ENCODE data around the gene ZNF765. TPM values are rescaled to one million over a fixed set of nuclear protein-coding genes. Genes with fewer than 3 reads are reported as not detected.

The ZNF765 gene
- total RNA-seq, 1 donor = 14.2 TPM

Small RNAs within 50 kb of the gene (small RNA-seq; reads per million reads assigned to genes)
- not detected for gene RPL39P36

Other genes starting within 250 kb of the ZNF765 start
- 6.8 and 7.8 TPM in 2 replicates for gene ZNF347, start 236.1 kb upstream of the ZNF765 start, total RNA-seq
- 0.32 and 0.86 TPM in 2 replicates for gene ZNF665, start 201.8 kb upstream of the ZNF765 start, total RNA-seq
- gene ZNF677, start 140.3 kb upstream of the ZNF765 start, total RNA-seq = 9.3 and 16.4 TPM in 2 replicates
- under 0.01 TPM in 1 of 2 replicates, not detected in the other for gene VN1R2, start 136.9 kb upstream of the ZNF765 start, total RNA-seq
- not detected in 2 replicates for gene VN1R4, start 127.4 kb upstream of the ZNF765 start, total RNA-seq
- gene ZNF845, start 61.4 kb upstream of the ZNF765 start, total RNA-seq = 5.5 and 9.5 TPM in 2 replicates
- gene ZNF525, start 29.4 kb upstream of the ZNF765 start, total RNA-seq = 1.7 and 2.6 TPM in 2 replicates
- 8.7 and 13.8 TPM in 2 replicates for gene ZNF761, start 36.8 kb downstream of the ZNF765 start, total RNA-seq
- 1.9 and 3.0 TPM in 2 replicates for gene ZNF813, start 72.6 kb downstream of the ZNF765 start, total RNA-seq
- gene ZNF331, start 143.0 kb downstream of the ZNF765 start, total RNA-seq = 9.0 and 13.4 TPM in 2 replicates
- not detected in 2 replicates for gene DPRX, start 236.8 kb downstream of the ZNF765 start, total RNA-seq

Data from fibroblast of villous mesenchyme (primary cell).